ENCODE results near the gene PITPNB.
A peak's percentile ranks its signal among the peaks of the same experiment; 100 is the strongest.

The PITPNB gene

DNA sequence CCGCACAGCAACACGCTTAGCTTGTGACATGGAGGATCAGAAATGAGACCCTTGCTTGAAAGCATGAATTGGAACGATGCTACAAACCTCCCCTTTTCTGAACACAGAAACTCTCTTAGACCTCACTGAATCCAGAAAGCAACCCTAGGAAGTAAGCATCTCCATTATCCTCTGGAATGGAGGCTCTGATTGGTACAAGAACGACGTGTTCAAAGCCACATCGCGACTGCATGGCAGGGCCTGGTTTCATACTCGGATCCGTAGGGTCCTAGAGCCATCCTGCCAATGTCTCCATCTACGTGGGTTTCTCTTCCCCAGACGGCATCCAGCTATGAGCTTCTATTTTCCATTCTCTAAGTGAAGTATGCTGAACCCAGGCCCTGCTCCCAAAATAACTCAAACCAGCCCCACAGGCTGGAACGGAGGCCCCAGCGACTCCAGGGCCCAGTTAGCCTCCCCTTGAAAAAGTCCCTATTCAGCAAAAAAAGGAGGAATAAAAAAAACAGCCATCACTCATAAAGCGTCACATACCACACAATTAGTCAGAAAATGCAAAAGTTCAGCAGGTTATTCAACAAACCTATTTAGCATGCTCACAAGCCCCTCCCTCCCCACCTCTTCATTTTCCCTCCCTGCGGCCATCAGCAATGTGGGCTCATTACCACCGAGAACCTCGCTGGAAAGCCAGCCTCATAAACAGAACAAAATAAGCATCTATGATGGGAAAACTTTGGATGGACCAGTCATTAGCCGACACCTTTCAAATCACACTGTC lies 110.4 kb downstream of the PITPNB start:
- H3K4me3 ChIP-seq (replicated peaks; ENCODE audit: low read depth, low read length) = no peak overlapping the region
- TF ChIP-seq, protein P1, sequence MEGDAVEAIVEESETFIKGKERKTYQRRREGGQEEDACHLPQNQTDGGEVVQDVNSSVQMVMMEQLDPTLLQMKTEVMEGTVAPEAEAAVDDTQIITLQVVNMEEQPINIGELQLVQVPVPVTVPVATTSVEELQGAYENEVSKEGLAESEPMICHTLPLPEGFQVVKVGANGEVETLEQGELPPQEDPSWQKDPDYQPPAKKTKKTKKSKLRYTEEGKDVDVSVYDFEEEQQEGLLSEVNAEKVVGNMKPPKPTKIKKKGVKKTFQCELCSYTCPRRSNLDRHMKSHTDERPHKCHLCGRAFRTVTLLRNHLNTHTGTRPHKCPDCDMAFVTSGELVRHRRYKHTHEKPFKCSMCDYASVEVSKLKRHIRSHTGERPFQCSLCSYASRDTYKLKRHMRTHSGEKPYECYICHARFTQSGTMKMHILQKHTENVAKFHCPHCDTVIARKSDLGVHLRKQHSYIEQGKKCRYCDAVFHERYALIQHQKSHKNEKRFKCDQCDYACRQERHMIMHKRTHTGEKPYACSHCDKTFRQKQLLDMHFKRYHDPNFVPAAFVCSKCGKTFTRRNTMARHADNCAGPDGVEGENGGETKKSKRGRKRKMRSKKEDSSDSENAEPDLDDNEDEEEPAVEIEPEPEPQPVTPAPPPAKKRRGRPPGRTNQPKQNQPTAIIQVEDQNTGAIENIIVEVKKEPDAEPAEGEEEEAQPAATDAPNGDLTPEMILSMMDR (IDR thresholded peaks at IDR 0.05; ENCODE audit: low read depth, low read length, missing control alignments) = no peak
- no peak for DNase-seq (ENCODE audit: extremely low read depth, low read depth)

DNA sequence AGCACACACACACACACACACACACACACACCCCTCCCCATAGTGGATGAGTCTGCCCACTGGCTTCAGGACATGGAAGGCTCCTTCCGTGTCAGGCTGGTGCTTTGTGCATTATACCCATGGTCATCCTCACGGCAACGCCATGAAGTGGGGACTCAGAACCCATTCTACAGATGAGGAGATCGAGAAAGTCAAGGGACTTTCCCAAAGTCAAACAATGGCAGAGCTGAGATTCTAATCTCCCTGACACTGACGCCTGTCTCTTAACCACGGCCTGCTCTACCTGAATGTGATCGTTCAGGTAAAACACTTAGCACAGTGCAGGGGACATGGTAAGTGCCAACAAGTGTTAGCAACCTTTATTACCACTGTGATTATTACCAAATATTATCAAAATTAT lies 113.2 kb downstream of the PITPNB start:
- no peak for DNase-seq (ENCODE audit: extremely low read depth, low read depth)
- TF ChIP-seq, protein P1 (IDR thresholded peaks at IDR 0.05; ENCODE audit: low read depth, low read length, missing control alignments) = no peak

DNA sequence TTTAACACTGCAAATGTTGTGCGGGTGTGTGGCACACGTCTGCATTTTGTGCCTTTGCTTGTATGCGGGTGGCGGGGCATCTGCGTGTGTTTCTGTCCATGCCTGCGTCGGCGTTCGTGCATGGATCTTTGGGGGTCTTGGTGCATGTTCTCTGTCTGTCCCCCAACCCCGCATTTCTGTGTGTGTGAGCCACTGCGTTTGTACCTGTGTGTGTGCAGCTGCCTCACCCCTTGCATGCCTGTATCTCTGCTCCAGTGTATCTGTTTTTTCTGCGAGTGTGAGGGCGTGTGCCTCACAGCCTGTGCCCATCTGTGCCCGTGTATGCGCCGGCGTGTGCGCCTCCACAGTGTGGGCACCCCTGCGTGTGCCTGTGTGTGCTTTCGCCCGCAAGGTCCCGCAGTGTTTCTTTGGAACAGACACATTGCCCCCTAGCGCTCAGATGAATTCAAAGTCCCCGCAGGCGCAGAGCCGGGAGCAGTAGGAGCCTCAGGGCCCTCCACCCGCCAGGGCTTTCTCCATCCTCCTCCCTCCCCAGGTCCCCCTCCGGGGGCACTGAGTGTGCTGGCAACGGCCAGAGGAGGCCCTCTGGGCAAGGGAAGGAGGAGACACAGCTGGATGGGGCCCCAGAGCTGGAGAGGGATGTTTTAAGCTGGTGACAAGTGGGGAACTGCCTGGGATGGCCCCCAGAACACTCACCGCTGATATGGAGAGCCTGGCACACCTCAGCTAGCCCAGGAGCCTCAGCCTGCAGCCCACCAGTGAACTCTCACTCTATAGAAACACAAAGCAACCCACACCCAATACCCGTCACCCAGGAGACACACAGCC lies 114.4 kb downstream of the PITPNB start:
- peak; percentile 19 for DNase-seq (ENCODE audit: extremely low read depth, low read depth)
- TF ChIP-seq, protein P1 (IDR thresholded peaks at IDR 0.05; ENCODE audit: low read depth, low read length, missing control alignments) = peak; percentile 63
- H3K4me3 ChIP-seq (replicated peaks; ENCODE audit: low read depth, low read length) = no peak overlapping the region

More for the DNA sequence above, 113.2 kb downstream of the PITPNB start:
- H3K4me3 ChIP-seq (replicated peaks; ENCODE audit: low read depth, low read length) = no peak overlapping the region

DNA sequence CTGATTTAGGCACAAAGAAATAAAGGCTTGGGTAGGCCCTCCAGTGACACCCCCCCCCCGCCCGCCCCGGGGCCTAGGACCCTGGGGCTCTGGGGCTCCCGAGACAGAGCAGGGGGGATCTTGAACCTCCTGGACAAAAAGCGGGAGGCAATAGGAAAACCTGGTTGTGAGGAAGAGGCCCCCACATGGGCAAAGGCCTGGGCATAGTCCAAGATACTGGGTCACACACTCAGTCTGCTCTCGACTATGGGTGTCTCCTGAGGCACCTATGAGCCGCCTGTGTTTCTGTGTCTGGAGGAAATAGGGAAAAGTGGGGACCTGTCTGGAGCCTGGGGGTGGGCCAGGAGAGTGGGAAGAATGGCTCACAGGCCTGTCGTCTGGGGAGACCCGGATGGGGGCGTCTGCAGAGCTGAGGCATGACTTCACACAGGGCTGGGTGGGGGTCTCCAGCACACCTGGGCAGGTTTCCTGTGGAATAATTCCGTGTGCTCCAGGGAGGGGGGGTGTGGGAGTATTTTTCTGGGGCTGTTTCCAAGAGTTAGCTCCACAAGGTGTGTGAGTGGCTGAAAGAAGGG lies 115.1 kb downstream of the PITPNB start:
- TF ChIP-seq, protein P1 (IDR thresholded peaks at IDR 0.05; ENCODE audit: low read depth, low read length, missing control alignments) = no peak
- DNase-seq (ENCODE audit: extremely low read depth, low read depth) = no peak
- no peak overlapping the region for H3K4me3 ChIP-seq (replicated peaks; ENCODE audit: low read depth, low read length)

DNA sequence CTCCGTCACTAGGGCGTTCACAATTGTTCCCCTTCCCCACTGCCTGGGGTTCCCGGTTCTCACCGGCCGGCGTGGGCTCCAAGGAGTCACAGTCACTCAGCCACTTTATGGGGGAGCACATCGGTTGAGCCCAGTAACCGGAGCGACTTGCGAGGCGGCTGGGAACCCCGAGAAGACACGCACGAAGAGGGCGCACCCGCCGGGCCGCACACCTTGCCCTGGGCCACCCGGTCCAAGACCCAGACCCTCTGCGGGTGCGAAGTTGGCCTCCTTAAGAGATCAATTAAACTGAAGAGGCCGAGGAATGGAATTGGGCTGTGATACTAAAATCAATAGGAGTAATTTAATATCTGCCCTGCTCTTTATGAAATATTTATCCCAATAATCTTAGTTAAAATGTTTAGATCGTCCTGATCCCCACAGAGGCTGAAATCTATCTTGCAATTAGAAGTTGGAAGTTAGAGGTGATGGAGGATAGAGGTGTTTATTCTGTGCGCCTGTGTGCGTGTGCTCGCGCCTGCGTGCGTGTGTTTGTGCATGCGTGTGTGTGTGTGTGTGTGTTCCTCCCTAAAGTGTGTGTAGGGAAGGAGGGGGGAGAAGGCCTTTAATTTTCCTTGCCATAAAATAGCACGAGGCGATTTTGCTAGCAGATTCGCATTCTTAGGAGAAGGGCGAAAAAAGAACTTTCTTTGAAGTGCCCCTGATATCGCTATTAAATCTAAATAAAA lies 116.5 kb downstream of the PITPNB start:
- TF ChIP-seq, protein P1 (IDR thresholded peaks at IDR 0.05; ENCODE audit: low read depth, low read length, missing control alignments) = no peak
- H3K4me3 ChIP-seq (replicated peaks; ENCODE audit: low read depth, low read length) = peak overlapping the region; percentile 53; the same call in 1 of the 2 replicates

More for the DNA sequence above, 116.5 kb downstream of the PITPNB start:
- no peak for DNase-seq (ENCODE audit: extremely low read depth, low read depth)
